ENCODE measurements around the gene PRKAR1B. TPM values are rescaled to one million over a fixed set of nuclear protein-coding genes. Genes with fewer than 3 reads are reported as not detected.
A peak's percentile ranks its signal among the peaks of the same experiment; 100 is the strongest.
"Not testable (repeated sequence)": the region's sequence is repeated elsewhere in the genome, so short reads cannot be mapped to it uniquely, and the experiment has no call there.

Gene PRKAR1B
- total and polyA plus RNA-seq, 10 donors, result 9.9 to 39.5 (median 23.5) TPM

DNA sequence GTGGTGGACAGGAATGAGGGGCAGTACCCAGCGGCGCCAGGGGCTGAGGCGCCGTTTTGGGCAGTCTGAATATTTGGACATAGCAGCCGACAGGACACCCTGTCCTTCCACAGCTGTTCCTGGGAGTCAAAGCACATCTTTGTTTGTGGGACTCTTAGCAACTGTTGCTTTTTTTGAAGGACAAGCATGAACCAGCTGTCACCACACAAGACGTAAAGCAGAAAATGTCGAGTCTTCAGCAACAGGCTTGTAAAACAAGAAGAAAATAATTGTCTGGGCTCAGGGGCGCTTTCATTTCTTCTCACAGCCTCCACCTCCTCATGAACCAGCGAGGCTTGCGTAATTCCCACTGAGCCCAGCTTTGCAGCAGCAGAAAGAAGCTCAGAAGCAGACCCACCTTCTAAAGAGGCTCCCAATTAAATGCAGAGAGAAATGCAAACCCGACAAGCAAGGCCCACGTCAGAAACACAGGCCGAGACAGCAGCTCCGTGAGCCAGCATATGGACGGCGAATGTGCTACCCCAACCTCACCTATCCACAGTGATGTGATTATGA, 69.4 kb downstream of the PRKAR1B start:
- intact Hi-C loops (cut with DNase I; ENCODE audit: low total_unique reads), result no loop called here
- peaks cover 0 to 8% (median under 1%) of the 10 kb centered on the region in 8 donors for H3K9me3 ChIP-seq
- no peaks in the 10 kb centered on the region for H3K27me3 ChIP-seq (replicated peaks in 1 of 7)
- no peak for TF ChIP-seq POLR2A (IDR thresholded peaks at IDR 0.05)
- peak in 2 of 3 donors; percentile 43 to 48 for TF ChIP-seq POLR2AphosphoS5 (IDR thresholded peaks at IDR 0.05)
- peaks cover 0 to 9% (median 0%) of the 10 kb centered on the region in 6 donors for H3K36me3 ChIP-seq
- peaks cover 0 to 12% (median 0%) of the 10 kb centered on the region in 6 donors for H3K4me1 ChIP-seq
- DNase-seq, result no peak
- WGBS, 5 donors, result 73 to 86% (median 82%) methylated on average over 16 of the region's 16 CpGs
- peak overlapping the region in 5 of 8 donors; percentile 14 to 56 (median 52) for H3K27ac ChIP-seq
- no peak overlapping the region for H3K4me3 ChIP-seq

DNA sequence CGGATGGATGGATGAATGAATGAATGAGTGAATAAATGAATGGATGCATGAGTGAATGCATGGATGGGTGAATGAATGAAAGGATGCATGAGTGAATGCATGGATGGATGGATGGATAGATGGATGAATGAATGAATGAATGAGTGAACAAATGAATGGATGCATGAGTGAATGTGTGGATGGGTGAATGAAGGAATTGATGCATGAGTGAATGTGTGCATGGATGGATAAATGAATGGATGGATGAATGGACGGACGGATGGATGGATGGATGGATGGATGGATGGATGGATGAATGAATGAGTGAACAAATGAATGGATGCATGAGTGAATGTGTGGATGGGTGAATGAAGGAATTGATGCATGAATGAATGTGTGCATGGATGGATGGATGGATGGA, 70.1 kb downstream of the PRKAR1B start:
- H3K36me3 ChIP-seq; H3K27me3 ChIP-seq (replicated peaks in 1 of 7); intact Hi-C loops (cut with DNase I; ENCODE audit: low total_unique reads); H3K4me3 ChIP-seq; DNase-seq: not testable (repeated sequence)
- 65 to 96% (median 85%) methylated on average over 3 of the region's 3 CpGs for WGBS, 5 donors
- Histone ChIP-seq H3K4me1 (peaks cover 0 to 12% (median 0%) of the 10 kb centered on the region in 6 donors), H3K9me3 (peaks cover 0 to 14% (median 5%) of the 10 kb centered on the region in 8 donors), H3K27ac (peak overlapping the region in 2 of 8 donors; percentile 33 to 55)

DNA sequence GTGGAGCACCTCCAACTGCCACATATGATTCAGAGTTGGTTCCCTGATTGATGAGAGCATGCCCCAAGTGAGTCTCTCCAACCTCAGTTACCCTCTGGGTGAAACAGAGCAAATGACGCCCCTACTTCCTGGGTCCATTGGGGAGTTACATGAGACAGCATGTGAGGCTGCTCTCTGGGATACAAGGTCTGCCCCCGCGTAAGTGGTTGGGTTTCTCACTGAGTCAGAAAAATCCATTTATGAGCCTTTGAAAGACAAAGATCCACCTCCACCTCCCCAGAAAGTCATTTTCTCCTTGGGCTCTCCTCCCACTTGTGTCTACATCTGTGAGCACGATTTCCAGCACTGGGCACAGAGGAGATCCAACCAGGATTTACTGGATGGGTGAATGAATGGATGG, 71.3 kb downstream of the PRKAR1B start:
- Histone ChIP-seq H3K27ac (no peak overlapping the region), H3K27me3 (replicated peaks in 1 of 7) (no peaks in the 10 kb centered on the region), H3K4me3 (no peak overlapping the region), H3K9me3 (peaks cover 0 to 23% (median 6%) of the 10 kb centered on the region in 8 donors), H3K36me3 (peaks cover 0 to 9% (median 0%) of the 10 kb centered on the region in 6 donors), H3K4me1 (peaks cover 0 to 14% (median 0%) of the 10 kb centered on the region in 6 donors)
- TF ChIP-seq, protein P1, sequence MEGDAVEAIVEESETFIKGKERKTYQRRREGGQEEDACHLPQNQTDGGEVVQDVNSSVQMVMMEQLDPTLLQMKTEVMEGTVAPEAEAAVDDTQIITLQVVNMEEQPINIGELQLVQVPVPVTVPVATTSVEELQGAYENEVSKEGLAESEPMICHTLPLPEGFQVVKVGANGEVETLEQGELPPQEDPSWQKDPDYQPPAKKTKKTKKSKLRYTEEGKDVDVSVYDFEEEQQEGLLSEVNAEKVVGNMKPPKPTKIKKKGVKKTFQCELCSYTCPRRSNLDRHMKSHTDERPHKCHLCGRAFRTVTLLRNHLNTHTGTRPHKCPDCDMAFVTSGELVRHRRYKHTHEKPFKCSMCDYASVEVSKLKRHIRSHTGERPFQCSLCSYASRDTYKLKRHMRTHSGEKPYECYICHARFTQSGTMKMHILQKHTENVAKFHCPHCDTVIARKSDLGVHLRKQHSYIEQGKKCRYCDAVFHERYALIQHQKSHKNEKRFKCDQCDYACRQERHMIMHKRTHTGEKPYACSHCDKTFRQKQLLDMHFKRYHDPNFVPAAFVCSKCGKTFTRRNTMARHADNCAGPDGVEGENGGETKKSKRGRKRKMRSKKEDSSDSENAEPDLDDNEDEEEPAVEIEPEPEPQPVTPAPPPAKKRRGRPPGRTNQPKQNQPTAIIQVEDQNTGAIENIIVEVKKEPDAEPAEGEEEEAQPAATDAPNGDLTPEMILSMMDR (IDR thresholded peaks at IDR 0.05 in 8 of 11, conservative IDR thresholded peaks at IDR 0.05 in 3 of 11), result no peak
- TF ChIP-seq POLR2AphosphoS5 (IDR thresholded peaks at IDR 0.05) (no peak), POLR2A (IDR thresholded peaks at IDR 0.05) (no peak)
- DNase-seq, result no peak
- intact Hi-C loops (cut with DNase I; ENCODE audit: low total_unique reads), result no loop called here
- 92 to 98% (median 97%) methylated on average over 4 of the region's 4 CpGs for WGBS, 5 donors

DNA sequence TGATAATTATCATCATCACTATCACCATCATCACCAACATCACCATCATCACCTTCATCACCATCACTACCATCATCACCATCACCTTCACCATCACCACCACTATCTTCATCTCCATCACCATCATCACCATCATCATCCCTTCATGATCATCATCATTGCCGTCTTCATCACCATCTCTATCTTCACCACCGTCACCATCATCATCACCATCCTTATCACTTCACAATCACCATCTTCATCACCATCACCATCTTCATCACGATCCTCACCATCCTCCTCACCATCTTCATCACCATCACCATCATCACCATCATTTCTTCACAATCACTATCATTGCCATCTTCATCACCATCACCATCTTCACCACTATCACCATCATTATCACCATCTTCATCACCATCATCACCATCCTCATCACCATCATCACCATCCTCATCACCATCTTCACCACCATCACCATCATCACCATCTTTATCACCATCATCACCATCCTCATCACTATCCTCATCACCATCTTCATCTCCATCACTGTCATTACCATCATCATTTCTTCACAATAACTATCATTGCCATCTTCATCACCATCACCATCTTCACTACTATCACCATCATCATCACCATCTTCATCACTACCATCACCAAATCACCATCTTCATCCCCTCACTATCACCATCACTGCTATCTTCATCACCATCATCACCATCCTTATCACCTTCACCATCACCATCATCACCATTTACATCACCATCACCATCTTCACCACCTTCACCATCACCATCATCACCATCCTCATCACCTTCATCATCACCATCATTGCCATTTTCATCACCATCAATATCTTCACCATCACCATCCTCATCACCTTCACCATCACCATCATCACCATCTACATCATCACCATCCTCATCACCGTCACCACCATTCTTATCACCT, 73.0 kb downstream of the PRKAR1B start:
- no peak for DNase-seq
- H3K27ac ChIP-seq, result no peak overlapping the region
- peaks cover 0 to 18% (median 0%) of the 10 kb centered on the region in 6 donors for H3K4me1 ChIP-seq
- no peak for TF ChIP-seq POLR2AphosphoS5 (IDR thresholded peaks at IDR 0.05)
- TF ChIP-seq, protein P1 (IDR thresholded peaks at IDR 0.05 in 8 of 11, conservative IDR thresholded peaks at IDR 0.05 in 3 of 11), result no peak
- no peak for TF ChIP-seq POLR2A (IDR thresholded peaks at IDR 0.05)
- 96 to 98% (median 97%) methylated on average over 4 of the region's 4 CpGs for WGBS, 5 donors
- no peaks in the 10 kb centered on the region for H3K27me3 ChIP-seq (replicated peaks in 1 of 7)
- peaks cover 0 to 5% (median 0%) of the 10 kb centered on the region in 6 donors for H3K36me3 ChIP-seq
- peaks cover 0 to 23% (median 6%) of the 10 kb centered on the region in 8 donors for H3K9me3 ChIP-seq
- no peak overlapping the region for H3K4me3 ChIP-seq
- intact Hi-C loops (cut with DNase I; ENCODE audit: low total_unique reads), result no loop called here

DNA sequence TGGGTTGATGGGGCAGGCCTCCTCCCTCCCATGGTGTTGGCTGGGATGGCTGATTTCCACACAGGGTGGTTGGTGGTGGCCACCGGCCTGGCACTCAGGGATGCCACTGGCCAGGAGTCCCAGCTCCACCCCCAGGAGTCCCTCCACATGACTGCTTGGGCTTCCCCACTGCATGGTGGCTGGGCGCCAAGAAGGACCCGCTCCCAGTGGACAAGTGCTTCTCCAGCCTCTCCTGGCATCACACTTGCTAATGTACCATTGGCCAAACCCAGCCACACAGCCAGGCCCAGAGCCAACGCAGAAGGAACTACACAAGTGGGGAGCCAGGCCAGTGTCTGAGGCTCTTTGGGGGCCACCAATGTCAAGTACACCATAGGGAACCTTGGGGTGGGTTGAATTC, 74.2 kb downstream of the PRKAR1B start:
- Histone ChIP-seq H3K27ac (no peak overlapping the region), H3K36me3 (no peaks in the 10 kb centered on the region), H3K9me3 (peaks cover 0 to 23% (median 6%) of the 10 kb centered on the region in 8 donors), H3K27me3 (replicated peaks in 1 of 7) (no peaks in the 10 kb centered on the region), H3K4me3 (no peak overlapping the region), H3K4me1 (peaks cover 0 to 8% (median 0%) of the 10 kb centered on the region in 6 donors)
- DNase-seq, result no peak
- 85 to 100% (median 97%) methylated on average over 2 to 4 of the region's 4 CpGs for WGBS, 5 donors
- intact Hi-C loops (cut with DNase I; ENCODE audit: low total_unique reads), result no loop called here
- no peak for TF ChIP-seq POLR2A (IDR thresholded peaks at IDR 0.05)

DNA sequence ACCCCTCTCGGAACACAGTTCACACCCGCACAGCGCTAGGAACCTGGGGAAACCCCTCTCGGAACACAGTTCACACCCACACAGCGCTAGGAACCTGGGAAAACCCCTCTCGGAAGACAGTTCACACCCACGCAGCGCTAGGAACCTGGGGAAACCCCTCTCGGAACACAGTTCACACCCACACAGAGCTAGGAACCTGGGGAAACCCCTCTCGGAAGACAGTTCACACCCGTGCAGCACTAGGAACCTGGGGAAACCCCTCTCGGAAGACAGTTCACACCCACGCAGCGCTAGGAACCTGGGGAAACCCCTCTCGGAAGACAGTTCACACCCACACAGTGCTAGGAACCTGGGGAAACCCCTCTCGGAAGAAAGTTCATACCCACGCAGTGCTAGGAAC, 74.9 kb downstream of the PRKAR1B start:
- H3K27ac ChIP-seq; H3K4me3 ChIP-seq; H3K27me3 ChIP-seq (replicated peaks in 1 of 7); DNase-seq; H3K4me1 ChIP-seq; H3K36me3 ChIP-seq; intact Hi-C loops (cut with DNase I; ENCODE audit: low total_unique reads): not testable (repeated sequence)
- 90 to 93% (median 92%) methylated on average over 13 to 17 of the region's 17 CpGs for WGBS, 5 donors
- peaks cover 0 to 23% (median 6%) of the 10 kb centered on the region in 8 donors for H3K9me3 ChIP-seq
